SK-N-SH treated with all-trans-retinoic acid at 6 μM for 48 hours (cell line): ENCODE data around the gene AMBP.

Experiments used
- ATAC-seq: fragments of 200-7000 bp; cut with Tn5 transposase; 3 replicates; pipeline ENCODE4 v1.9.1; 2020; ENCODE audit warnings: mild to moderate bottlenecking, moderate library complexity
- ARNTL ChIP-seq: fragments of 450-650 bp; formaldehyde crosslinking; IDR thresholded peaks from 2 replicates; pipeline ENCODE4 v1.5.0; 2020; ENCODE audit warnings: low read depth, mild to moderate bottlenecking, moderate library complexity, borderline replicate concordance
- BACH2 ChIP-seq: fragments of 250-450 bp; sonication (Bioruptor Pico); IDR thresholded peaks from 2 replicates; pipeline ENCODE4 v1.9.0; 2021; ENCODE audit warnings: mild to moderate bottlenecking, borderline replicate concordance
- CREB5 ChIP-seq: fragments of 250-450 bp; sonication (Bioruptor Pico); IDR thresholded peaks from 2 replicates; pipeline ENCODE4 v1.5.1; 2020; ENCODE audit warnings: low read depth, mild to moderate bottlenecking, moderate library complexity
- CSDC2 ChIP-seq: fragments of 250-450 bp; sonication (Bioruptor Pico); IDR thresholded peaks from 2 replicates; pipeline ENCODE4 v1.5.0; 2020; ENCODE audit warnings: mild to moderate bottlenecking, moderate library complexity
- CSRNP3 ChIP-seq: fragments of 250-450 bp; sonication (Bioruptor Pico); IDR thresholded peaks from 2 replicates; pipeline ENCODE4 v1.5.1; 2021; ENCODE audit warnings: mild to moderate bottlenecking, moderate library complexity
- ESRRG ChIP-seq: fragments of 250-450 bp; sonication (Bioruptor Pico); IDR thresholded peaks from 2 replicates; pipeline ENCODE4 v1.6.1; 2021; ENCODE audit warnings: mild to moderate bottlenecking
- GLIS3 ChIP-seq: fragments of 250-450 bp; sonication (Bioruptor Pico); IDR thresholded peaks from 2 replicates; pipeline ENCODE4 v1.5.0; 2020; ENCODE audit warnings: mild to moderate bottlenecking, moderate library complexity
- ISL1 ChIP-seq: fragments of 250-450 bp; sonication (Bioruptor Pico); IDR thresholded peaks from 2 replicates; pipeline ENCODE4 v2.1.2; 2022; ENCODE audit warnings: mild to moderate bottlenecking, moderate library complexity
- OSR1 ChIP-seq: fragments of 250-450 bp; sonication (Bioruptor Pico); IDR thresholded peaks from 2 replicates; pipeline ENCODE4 v1.8.0; 2022; ENCODE audit warnings: moderate library complexity, mild to moderate bottlenecking, inconsistent platforms
- PATZ1 ChIP-seq: fragments of 250-450 bp; sonication (Bioruptor Pico); IDR thresholded peaks from 2 replicates; pipeline ENCODE4 v1.8.0; 2020; ENCODE audit warnings: mild to moderate bottlenecking, moderate library complexity, borderline replicate concordance
- POU6F1 ChIP-seq: fragments of 250-450 bp; sonication (Bioruptor Pico); IDR thresholded peaks from 2 replicates; pipeline ENCODE4 v1.8.0; 2021; ENCODE audit warnings: low read depth, mild to moderate bottlenecking, moderate library complexity, borderline replicate concordance
- SNAI2 ChIP-seq: fragments of 250-450 bp; sonication (Bioruptor Pico); IDR thresholded peaks from 2 replicates; pipeline ENCODE4 v1.5.0; 2020; ENCODE audit warnings: mild to moderate bottlenecking, moderate library complexity
- TCF4 ChIP-seq: fragments of 250-450 bp; sonication (Bioruptor Pico); IDR thresholded peaks from 2 replicates; pipeline ENCODE4 v1.8.0; 2021; ENCODE audit warnings: mild to moderate bottlenecking, moderate library complexity, borderline replicate concordance
- TOX ChIP-seq: fragments of 250-450 bp; sonication (Bioruptor Pico); IDR thresholded peaks from 2 replicates; pipeline ENCODE4 v1.8.0; 2021; ENCODE audit warnings: mild to moderate bottlenecking, moderate library complexity, borderline replicate concordance
- TSHZ2 ChIP-seq: fragments of 250-450 bp; sonication (Bioruptor Pico); IDR thresholded peaks from 2 replicates; pipeline ENCODE4 v1.5.0; 2020; ENCODE audit warnings: mild to moderate bottlenecking, moderate library complexity
- ZC3H10 ChIP-seq: fragments of 250-450 bp; sonication (Bioruptor Pico); IDR thresholded peaks from 2 replicates; pipeline ENCODE4 v1.5.1; 2021; ENCODE audit warnings: mild to moderate bottlenecking, moderate library complexity
- ZFP3 ChIP-seq: fragments of 250-450 bp; sonication (Bioruptor Pico); IDR thresholded peaks from 2 replicates; pipeline ENCODE4 v1.5.0; 2020; ENCODE audit warnings: mild to moderate bottlenecking, moderate library complexity
- ZFP30 ChIP-seq: fragments of 450-650 bp; formaldehyde crosslinking; IDR thresholded peaks from 2 replicates; pipeline ENCODE4 v1.5.0; 2022; ENCODE audit warnings: mild to moderate bottlenecking, moderate library complexity
- ZNF565 ChIP-seq: fragments of 450-650 bp; formaldehyde crosslinking; conservative IDR thresholded peaks from 2 replicates; pipeline ENCODE4 v1.5.0; 2020; ENCODE audit warnings: low read depth, mild to moderate bottlenecking, moderate library complexity
- ZNF70 ChIP-seq: fragments of 450-650 bp; formaldehyde crosslinking; IDR thresholded peaks from 2 replicates; pipeline ENCODE4 v1.5.0; 2020; ENCODE audit warnings: mild to moderate bottlenecking, moderate library complexity
- ZNF8 ChIP-seq: fragments of 450-650 bp; formaldehyde crosslinking; IDR thresholded peaks from 2 replicates; pipeline ENCODE4 v1.5.0; 2020; ENCODE audit warnings: mild to moderate bottlenecking, moderate library complexity

AMBP gene

GRCh38 chr9:114051706-114052105, 26.4 kb downstream of the AMBP start:
- TF ChIP-seq ZFP3 (CRISPR knock-in tag): no peak
- TF ChIP-seq ZFP30: no peak
- no peak for TF ChIP-seq OSR1 (CRISPR knock-in tag)
- TF ChIP-seq TOX: no peak
- no peak for TF ChIP-seq GLIS3 (CRISPR knock-in tag)
- TF ChIP-seq CREB5 (CRISPR knock-in tag): no peak
- TF ChIP-seq ZNF565: no peak
- no peak for TF ChIP-seq POU6F1 (CRISPR knock-in tag)
- no peak for TF ChIP-seq ZNF70 (CRISPR knock-in tag)
- no peak for ATAC-seq

GRCh38 chr9:114051281-114051680, 26.8 kb downstream of the AMBP start:
- no peak for ATAC-seq
- TF ChIP-seq CSRNP3 (CRISPR knock-in tag): no peak
- no peak for TF ChIP-seq PATZ1 (CRISPR knock-in tag)
- no peak for TF ChIP-seq ZFP3 (CRISPR knock-in tag)
- no peak for TF ChIP-seq BACH2 (CRISPR knock-in tag)
- TF ChIP-seq TCF4 (CRISPR knock-in tag): no peak
- TF ChIP-seq CSDC2: no peak
- TF ChIP-seq ARNTL (CRISPR knock-in tag): no peak
- no peak for TF ChIP-seq POU6F1 (CRISPR knock-in tag)
- no peak for TF ChIP-seq GLIS3 (CRISPR knock-in tag)
- TF ChIP-seq ZNF565: no peak
- TF ChIP-seq ESRRG (CRISPR knock-in tag): no peak
- TF ChIP-seq ZNF70 (CRISPR knock-in tag): no peak
- no peak for TF ChIP-seq ZNF8 (CRISPR knock-in tag)
- TF ChIP-seq SNAI2 (CRISPR knock-in tag): no peak
- TF ChIP-seq TSHZ2 (CRISPR knock-in tag): no peak
- no peak for TF ChIP-seq ZC3H10 (CRISPR knock-in tag)
- no peak for TF ChIP-seq TOX
- TF ChIP-seq CREB5 (CRISPR knock-in tag): no peak
- no peak for TF ChIP-seq ISL1 (CRISPR knock-in tag)
